Activated gamma-delta T cell (primary cell): ENCODE measurements around the gene SUMO1.
"Not testable (repeated sequence)": the region's sequence is repeated elsewhere in the genome, so short reads cannot be mapped to it uniquely, and the experiment has no call there.

ENCODE experiments used
- DNase-seq: peaks from one replicate; lab custom pipeline; 2025; lab: John Stamatoyannopoulos, UW
- total RNA-seq, 2 donors: gene quantifications; one replicate each; lab custom pipeline; 2026; lab: John Stamatoyannopoulos, UW

Gene SUMO1
- total RNA-seq, result 68.4 to 85.9 reads per million in 2 donors

GRCh38 chr2:202238234-202239197 lies at the start of gene SUMO1:
Gene SUMO1, minus strand, starts transcription at chr2:202238597. Its CDS starts 146 bp downstream, at chr2:202238451.
- peak; percentile 72 for DNase-seq

DNA sequence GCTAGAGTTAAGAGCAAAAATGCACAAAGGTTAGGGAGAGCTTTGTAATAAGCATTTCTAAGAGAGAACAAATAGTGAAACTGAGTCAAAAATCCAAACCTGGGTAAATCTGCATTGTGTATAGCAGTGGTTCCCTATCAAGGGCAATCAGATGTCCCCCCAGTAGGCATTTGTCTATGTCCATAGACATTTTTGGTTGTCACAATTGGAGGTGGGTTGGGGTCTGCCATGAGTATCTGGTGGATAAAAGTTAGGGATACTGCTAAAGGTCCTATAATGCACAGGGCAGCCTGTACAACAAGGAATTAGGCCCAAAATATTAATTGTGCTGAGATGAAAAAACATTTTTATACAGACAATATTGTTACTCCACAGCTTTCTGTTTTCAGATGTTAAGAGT lies 48.2 kb upstream of the SUMO1 start:
- DNase-seq, result no peak

- DNase-seq, result no peak
Measured at GRCh38 chr2:202278944-202279343, 40.5 kb upstream of the SUMO1 start.

DNA sequence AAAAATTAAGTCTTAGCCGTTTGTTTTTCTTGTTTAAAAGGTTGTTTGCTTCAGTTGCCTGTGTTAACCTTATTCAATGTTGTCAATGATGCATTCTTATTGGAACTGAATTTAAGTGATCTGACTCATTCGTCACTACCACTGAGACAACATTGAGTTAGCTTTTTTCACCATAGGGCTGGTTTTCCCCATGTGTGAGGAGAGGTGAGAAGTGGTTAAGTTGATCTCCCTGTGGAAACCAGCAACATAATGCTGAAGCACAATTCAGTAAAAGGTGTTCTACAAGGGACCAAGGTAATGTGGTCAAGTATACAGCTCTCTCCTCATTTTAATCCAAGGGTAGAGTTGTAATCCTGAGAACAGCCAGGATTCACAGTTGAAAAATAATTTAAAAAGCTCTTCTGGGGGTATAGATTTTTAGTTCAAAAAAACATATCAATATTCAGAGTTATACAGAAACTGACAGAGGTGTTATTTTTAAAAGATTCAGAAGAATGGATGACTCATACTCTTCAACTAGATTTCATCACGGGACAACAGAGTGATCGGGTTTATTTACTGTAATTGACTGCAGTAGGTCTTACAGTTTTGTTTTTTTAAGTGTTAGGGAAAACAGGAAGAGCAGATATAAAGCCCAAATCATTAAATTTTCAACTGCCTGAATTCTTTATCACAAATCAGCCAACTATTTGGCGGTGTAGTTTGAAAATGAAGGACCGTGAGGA lies 39.8 kb upstream of the SUMO1 start:
- DNase-seq, result no peak

DNA sequence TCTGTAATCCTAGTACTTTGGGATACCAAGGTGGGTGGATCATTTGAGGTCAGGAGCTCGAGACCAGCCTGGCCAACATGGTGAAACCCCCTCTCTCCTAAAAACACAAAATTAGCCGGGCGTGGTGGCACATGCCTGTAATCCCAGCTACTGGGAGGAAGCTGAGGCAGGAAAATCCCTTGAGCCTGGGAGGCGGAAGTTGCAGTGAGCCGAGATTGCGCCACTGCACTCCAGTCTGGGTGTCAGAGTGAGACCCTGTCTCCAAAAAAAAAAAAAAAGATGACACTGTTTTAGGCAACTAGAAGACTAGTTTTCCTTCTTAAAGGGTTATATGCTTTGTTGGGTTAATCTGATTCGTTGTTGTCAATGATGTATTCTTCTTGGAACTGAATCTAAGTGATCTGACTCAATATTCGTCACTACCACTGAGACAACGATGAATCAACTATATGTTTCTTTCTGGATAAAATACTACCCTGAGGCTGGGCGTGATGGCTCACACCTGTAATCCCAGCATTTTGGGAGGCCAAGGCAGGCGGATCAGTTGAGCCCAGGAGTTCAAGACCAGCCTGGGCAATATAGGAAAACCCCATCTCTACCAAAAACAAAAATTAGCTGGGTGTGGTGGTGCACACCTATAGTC lies 37.8 kb upstream of the SUMO1 start:
- DNase-seq, result not testable (repeated sequence)

GRCh38 chr2:202270487-202270886 lies 32.1 kb upstream of the SUMO1 start:
- no peak for DNase-seq

DNA sequence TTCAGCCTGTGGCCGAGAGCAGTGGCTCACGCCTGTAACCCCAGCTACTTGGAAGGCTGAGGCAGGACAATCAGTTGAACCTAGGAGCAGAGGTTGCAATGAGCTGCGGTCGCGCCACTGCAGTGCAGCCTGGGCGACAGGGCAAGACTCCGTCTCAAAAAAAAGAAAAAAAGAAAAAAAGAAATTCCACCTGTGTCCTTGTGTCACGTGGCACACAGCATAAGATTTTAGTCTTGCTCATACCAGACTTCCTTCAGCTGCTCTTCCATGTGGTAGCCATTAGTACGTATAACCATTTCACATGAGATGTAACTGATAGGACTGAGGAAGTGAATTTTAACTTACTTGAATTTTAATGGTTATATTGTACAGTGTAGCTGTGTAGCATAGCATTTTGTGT lies 31.2 kb upstream of the SUMO1 start:
- DNase-seq, result peak; percentile 15

DNA sequence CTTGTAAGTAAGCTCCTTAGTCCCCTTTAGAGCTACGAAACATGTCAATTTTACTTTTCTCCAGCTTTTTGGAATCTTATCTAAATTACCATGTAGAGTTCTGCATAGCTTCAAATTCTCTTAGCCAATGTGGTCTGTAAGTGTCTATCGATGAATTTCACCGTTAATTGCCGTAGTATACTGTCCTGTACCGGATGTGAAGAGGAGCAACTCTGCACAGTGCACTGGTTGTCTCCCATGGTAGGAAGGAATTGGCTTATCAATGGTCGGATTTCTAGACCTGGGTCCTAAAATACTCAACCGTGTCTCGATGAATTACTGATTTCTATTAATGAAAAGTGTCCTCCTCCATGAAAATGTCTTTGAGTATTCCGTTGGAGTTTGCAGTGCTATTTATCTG lies 29.1 kb upstream of the SUMO1 start:
- DNase-seq, result no peak

DNA sequence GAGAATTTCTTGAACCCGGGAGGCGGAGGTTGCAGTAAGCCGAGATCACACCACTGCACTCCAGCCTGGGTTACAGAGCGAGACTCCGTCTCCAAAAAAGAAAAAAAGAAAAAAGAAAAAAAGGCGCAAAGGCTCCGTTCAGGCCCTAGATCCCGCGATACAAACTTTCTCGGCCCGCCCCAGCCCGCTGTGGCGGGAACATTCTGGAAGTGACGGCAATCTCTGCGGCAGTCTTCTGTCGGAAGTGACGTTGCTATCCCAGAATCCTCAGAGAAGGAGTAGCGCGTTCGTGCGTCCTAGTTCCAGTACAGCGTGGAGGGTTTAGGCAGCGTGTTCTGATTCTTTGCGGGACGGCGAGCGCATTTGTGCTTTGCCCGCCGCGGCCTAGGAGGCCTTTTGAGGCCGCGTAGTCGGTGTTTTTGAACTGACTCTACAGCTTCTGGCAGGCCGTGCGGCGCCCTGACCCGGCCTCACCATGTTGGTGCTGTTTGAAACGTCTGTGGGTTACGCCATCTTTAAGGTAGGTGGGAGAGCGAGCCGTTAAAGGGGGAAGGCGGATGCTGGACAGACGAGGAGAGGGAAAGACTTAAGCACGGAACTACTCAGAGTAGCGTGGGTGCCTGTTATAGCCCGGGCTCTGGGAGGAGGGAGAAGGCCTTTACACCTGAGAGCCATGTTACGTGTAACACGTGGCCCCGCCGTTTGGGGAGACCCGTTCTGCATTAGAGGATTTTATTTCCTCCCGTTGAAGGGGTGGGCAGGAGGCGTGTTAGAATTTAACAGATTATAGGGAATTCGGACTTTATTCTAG lies 27.3 kb upstream of the SUMO1 start, which contains the start of gene NOP58:
Gene NOP58, plus strand, starts transcription at position 297 of the 811 bp plus-strand sequence. Its CDS starts 179 bp downstream, at position 476.
- peak; percentile 69 for DNase-seq

- DNase-seq, result no peak
Measured at GRCh38 chr2:202261531-202261930, 23.1 kb upstream of the SUMO1 start.

DNA sequence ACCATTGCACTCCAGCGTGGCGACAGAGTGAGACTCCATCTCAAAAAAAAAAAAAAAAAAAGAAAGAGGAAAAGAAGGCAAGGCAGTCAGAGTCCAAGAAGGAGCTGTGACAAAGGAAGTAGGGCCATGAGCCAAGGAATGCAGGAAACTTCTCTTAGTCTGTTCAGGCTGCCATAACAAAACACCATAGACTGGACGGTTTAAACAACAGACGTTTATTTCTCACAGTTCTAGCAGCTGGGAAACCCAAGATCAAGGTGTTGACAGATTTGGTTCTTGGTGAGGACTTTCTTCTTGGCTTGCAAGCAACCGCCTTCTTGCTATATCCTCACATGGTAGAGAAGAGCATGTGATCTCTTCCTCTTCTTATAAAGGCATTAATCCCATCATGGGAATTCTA lies 13.1 kb upstream of the SUMO1 start:
- DNase-seq, result no peak

DNA sequence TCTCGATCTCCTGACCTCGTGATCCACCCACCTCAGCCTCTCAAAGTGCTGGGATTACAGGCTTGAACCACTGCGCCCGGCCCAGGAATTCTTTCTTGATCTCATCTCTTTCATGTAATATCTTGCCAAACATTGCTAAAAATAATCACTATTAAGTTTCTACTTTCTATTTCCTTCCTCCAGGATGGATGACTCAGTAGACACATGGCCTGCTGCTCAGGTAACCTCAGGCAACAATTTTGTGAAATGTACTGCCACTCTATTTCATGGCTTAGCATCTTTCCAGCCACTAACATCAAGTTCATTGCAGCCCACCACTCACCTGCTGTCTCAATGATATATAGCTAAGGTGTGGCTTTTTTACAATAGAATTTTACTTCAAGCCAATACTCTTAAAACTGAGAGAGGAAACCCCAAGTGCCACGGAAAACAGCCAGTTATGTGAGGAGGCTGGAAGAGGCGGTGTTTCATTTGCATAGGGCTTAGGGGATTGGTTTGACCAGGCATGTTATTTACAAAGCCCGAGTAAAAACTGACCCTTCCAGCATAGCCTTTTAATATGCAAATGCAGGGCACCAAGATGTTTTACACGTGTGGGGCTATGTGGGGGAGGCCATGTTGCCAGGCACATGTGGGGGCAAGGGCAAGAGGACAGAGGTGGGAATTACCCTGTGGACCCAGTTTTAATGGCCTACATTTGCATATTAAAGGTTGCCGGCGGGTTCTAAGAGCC lies 11.3 kb upstream of the SUMO1 start:
- no peak for DNase-seq

GRCh38 chr2:202247710-202248109 lies 9.3 kb upstream of the SUMO1 start:
- not testable (repeated sequence) for DNase-seq

GRCh38 chr2:202237787-202238233 lies 587 bp downstream of the SUMO1 start:
- no peak for DNase-seq

DNA sequence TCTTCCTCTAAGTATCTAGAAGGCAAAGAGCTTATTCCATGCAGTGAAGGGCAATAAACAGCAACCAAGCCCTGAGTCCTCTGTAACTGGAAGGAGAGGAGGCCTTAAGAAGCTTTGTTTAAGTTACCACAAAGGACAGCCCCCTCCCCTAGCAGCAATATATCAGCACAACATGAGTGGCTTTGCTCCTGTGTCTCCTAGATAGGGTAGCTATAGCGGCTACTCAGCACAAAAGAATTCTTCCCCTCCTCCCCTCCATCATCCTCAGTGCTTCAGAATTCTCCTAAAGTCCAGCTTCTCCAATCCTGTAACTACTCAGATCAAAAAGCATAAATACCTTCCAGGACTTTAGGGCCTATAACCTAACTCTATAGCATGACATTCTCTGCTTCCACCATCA lies 16.5 kb downstream of the SUMO1 start:
- DNase-seq, result no peak

GRCh38 chr2:202215179-202215578 lies 23.2 kb downstream of the SUMO1 start:
- no peak for DNase-seq

DNA sequence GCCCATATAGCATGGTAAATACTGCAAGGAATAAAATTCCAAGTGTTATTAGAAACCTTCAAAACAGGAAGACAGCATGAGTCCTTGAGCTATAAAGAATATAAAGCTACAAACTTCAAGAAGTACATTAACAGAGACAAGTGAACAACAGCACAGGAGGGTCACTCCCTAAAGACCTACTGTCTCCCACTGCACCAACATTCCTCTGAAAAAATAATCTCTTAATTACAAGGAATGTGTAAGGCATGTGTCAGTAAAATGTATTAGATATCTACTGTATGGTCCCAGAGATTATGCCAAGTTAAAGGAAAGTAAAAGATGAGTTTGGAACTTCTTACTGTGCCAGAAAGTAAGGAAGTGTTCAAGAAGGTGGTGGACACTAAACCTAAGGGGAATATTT lies 29.9 kb downstream of the SUMO1 start:
- DNase-seq, result no peak

- no peak for DNase-seq
Measured at GRCh38 chr2:202204855-202205254, 33.5 kb downstream of the SUMO1 start.

DNA sequence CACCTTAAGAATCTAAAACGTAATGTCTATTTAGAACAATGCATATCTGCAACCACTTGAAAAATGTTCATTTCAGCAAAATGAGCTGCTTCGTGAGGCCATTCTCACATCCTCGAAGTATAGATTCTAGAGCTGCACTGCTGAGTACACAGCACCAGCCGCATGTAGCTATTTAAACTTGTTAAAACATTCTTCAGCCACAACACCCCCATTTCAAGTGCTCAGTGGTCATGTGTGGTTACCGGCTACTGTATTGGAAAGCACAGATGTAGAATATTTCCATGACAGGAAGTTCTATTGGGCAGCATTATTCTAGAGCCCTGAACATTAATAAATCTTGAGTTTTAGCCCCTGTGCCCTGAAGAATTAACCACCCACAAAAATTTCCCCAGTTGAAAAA lies 35.0 kb downstream of the SUMO1 start:
- no peak for DNase-seq
